ENCODE data around the gene GJC1. TPM values are rescaled to one million over a fixed set of nuclear protein-coding genes. Genes with fewer than 3 reads are reported as not detected.
A peak's percentile ranks its signal among the peaks of the same experiment; 100 is the strongest.

Gene GJC1
- total RNA-seq, 2 experiments from 2014 or later = not detected

DNA sequence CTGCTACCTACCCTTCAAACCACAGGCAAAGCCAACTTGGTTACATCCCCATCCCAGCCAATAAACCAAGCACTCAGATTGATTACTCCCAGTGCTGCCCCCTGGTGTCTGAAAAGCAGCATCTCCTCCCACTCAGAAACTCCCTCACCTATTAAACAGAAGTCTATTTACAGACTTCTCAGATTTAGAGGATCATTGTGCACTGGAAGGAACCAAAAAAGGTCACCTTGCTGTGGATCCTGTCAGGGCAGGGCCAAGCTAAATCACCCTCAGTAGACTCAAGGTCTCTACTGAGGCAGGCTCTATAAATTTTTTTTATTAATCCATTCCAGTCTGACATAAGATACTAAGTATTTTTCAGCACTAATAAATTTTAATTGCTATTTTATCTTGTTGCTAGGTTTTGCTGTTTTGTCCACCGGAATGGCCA, 35.2 kb upstream of the GJC1 start:
- no peaks in the 10 kb centered on the region for H3K9me3 ChIP-seq (ENCODE audit: control insufficient read depth in 1 of 2, insufficient read depth in 1 of 2, low read length in 2 of 2)
- Mint-ChIP-seq H3K4me1 (ENCODE audit: low read depth) (no peaks in the 10 kb centered on the region), H3K27ac (no peak overlapping the region), H3K4me3 (no peak overlapping the region), H3K9me3 (no peaks in the 10 kb centered on the region), H3K36me3 (ENCODE audit: low read depth) (peaks cover 91% of the 10 kb centered on the region), H3K27me3 (no peaks in the 10 kb centered on the region)
- DNase-seq (peak; percentile 44 to 88 (median 62)), ATAC-seq (ENCODE audit: poor library complexity) (peak; percentile 80)
- H3K27ac ChIP-seq (ENCODE audit: low read depth in 1 of 2, low read length in 2 of 2) = no peak overlapping the region
- H3K36me3 ChIP-seq (ENCODE audit: insufficient read depth, low read length) = peaks cover 86% of the 10 kb centered on the region
- no peak overlapping the region for H3K4me3 ChIP-seq (ENCODE audit: low read length)
- ChIA-PET CTCF (interaction anchor here (0.6 to 2.5 kb wide), 6 partner anchors 8 to 91 kb away, joined by 3 to 13 read pairs (median 4); no protein-coding TSS in a partner anchor), POLR2A (interaction anchor here (1.6 kb wide), 1 partner anchor 34 kb away, joined by 4 read pairs; the partner anchor contains the start of gene EFTUD2)
- TF ChIP-seq, protein P1, sequence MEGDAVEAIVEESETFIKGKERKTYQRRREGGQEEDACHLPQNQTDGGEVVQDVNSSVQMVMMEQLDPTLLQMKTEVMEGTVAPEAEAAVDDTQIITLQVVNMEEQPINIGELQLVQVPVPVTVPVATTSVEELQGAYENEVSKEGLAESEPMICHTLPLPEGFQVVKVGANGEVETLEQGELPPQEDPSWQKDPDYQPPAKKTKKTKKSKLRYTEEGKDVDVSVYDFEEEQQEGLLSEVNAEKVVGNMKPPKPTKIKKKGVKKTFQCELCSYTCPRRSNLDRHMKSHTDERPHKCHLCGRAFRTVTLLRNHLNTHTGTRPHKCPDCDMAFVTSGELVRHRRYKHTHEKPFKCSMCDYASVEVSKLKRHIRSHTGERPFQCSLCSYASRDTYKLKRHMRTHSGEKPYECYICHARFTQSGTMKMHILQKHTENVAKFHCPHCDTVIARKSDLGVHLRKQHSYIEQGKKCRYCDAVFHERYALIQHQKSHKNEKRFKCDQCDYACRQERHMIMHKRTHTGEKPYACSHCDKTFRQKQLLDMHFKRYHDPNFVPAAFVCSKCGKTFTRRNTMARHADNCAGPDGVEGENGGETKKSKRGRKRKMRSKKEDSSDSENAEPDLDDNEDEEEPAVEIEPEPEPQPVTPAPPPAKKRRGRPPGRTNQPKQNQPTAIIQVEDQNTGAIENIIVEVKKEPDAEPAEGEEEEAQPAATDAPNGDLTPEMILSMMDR (IDR thresholded peaks at IDR 0.05) = peak; percentile 85
- intact Hi-C loops (cut with DNase I, micrococcal nuclease) = loop anchor here (1.0 to 10.0 kb wide), 4 partner anchors 86 to 332 kb away; no protein-coding TSS in a partner anchor
- H3K27me3 ChIP-seq (ENCODE audit: control insufficient read depth in 1 of 2, insufficient read depth in 2 of 2, low read length in 2 of 2) = no peaks in the 10 kb centered on the region
- no peaks in the 10 kb centered on the region for H3K4me1 ChIP-seq (ENCODE audit: insufficient read depth, low read length)

DNA sequence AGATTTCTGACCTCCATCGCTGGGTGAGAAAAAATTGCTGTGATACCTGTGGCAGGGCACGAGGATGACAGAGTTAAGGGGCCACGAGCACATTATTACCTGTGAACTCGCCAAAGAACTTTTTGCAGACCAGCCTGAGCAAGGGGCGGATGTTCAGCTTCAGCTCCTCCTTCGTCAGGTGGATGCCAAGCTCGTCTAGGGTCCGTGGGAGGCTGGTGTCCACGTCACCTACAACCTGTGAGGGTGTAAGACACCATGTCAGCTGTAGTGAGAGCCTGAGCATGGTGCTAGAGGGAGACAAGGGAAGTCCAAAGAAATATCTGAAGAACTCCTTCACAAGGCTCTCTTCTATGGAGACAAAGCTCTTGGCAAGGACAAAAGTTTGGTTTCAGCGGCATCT, 34.7 kb upstream of the GJC1 start:
- DNase-seq = no peak
- Mint-ChIP-seq H3K4me1 (ENCODE audit: low read depth) (no peaks in the 10 kb centered on the region), H3K27me3 (no peaks in the 10 kb centered on the region), H3K27ac (no peak overlapping the region), H3K36me3 (ENCODE audit: low read depth) (peaks cover 91% of the 10 kb centered on the region), H3K4me3 (no peak overlapping the region), H3K9me3 (no peaks in the 10 kb centered on the region)
- H3K27me3 ChIP-seq (ENCODE audit: control insufficient read depth in 1 of 2, insufficient read depth in 2 of 2, low read length in 2 of 2) = no peaks in the 10 kb centered on the region
- H3K36me3 ChIP-seq (ENCODE audit: insufficient read depth, low read length) = peaks cover 86% of the 10 kb centered on the region
- H3K4me1 ChIP-seq (ENCODE audit: insufficient read depth, low read length) = no peaks in the 10 kb centered on the region
- intact Hi-C loops (cut with DNase I, micrococcal nuclease) = loop anchor here (1.0 to 10.0 kb wide), 4 partner anchors 86 to 332 kb away; no protein-coding TSS in a partner anchor
- TF ChIP-seq, protein P1 (IDR thresholded peaks at IDR 0.05) = no peak
- no peak overlapping the region for H3K27ac ChIP-seq (ENCODE audit: low read depth in 1 of 2, low read length in 2 of 2)
- no peak overlapping the region for H3K4me3 ChIP-seq (ENCODE audit: low read length)
- no peaks in the 10 kb centered on the region for H3K9me3 ChIP-seq (ENCODE audit: control insufficient read depth in 1 of 2, insufficient read depth in 1 of 2, low read length in 2 of 2)
- POLR2A ChIA-PET = no interaction called here
- ATAC-seq (ENCODE audit: poor library complexity) = no peak
- CTCF ChIA-PET = interaction anchor here (0.6 to 2.5 kb wide), 5 partner anchors 8 to 86 kb away, joined by 3 to 13 read pairs (median 4); no protein-coding TSS in a partner anchor

DNA sequence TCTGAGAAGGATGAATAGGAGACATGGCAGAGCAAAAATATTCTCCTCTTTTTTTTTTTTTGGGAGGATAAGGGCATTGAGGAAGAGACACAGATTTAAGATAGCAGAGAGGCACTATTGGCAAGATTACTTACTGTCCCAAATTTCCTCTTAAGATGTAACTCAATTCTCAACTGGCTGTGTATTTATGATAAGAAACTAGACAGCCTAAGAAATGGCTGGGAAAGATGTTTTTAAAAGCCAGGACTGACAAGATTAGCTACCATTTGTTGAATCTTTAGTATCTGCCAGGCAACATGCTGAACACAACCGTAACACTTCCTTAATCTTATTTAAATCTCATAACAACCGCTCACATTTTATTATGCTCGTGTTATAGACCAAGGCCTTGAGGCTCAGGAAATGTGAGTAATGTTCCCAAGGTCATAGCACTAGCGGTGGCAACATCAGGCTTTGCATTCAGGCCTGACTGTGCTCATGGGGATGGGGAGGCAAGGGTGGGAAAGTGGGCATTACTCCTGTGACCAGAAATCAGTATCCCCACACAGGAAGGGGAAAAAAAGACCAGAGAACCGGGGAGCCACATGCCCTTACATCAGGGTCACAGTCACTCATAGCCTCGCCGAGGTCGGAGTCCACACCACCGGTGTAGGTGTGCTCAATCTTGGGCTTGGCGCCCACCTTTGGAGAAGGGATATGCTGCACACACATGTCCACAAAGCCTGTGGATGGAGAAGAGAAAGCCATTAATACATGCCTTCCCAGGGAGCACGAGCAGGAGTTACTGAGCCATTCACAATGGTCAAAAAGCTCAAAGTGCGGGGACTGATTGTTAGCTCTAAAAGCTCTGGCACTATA, 33.2 kb upstream of the GJC1 start:
- intact Hi-C loops (cut with DNase I, micrococcal nuclease) = loop anchor here in 1 of 2 experiments (10.0 kb wide), 1 partner anchor 328 kb away; no protein-coding TSS in a partner anchor
- Mint-ChIP-seq H3K36me3 (ENCODE audit: low read depth) (peaks cover 91% of the 10 kb centered on the region), H3K27me3 (no peaks in the 10 kb centered on the region), H3K27ac (no peak overlapping the region), H3K4me3 (no peak overlapping the region), H3K4me1 (ENCODE audit: low read depth) (no peaks in the 10 kb centered on the region), H3K9me3 (no peaks in the 10 kb centered on the region)
- ChIA-PET CTCF (interaction anchor here (1.5 to 2.5 kb wide), 3 partner anchors 10 to 88 kb away, joined by 4 to 13 read pairs (median 8); no protein-coding TSS in a partner anchor), POLR2A (interaction anchor here (1.4 kb wide), 1 partner anchor 85 kb away, joined by 3 read pairs; no protein-coding TSS in a partner anchor)
- H3K27ac ChIP-seq (ENCODE audit: low read depth in 1 of 2, low read length in 2 of 2) = no peak overlapping the region
- TF ChIP-seq, protein P1 (IDR thresholded peaks at IDR 0.05) = no peak
- DNase-seq (no peak), ATAC-seq (ENCODE audit: poor library complexity) (no peak)
- H3K4me3 ChIP-seq (ENCODE audit: low read length) = no peak overlapping the region
- H3K27me3 ChIP-seq (ENCODE audit: control insufficient read depth in 1 of 2, insufficient read depth in 2 of 2, low read length in 2 of 2) = no peaks in the 10 kb centered on the region
- H3K9me3 ChIP-seq (ENCODE audit: control insufficient read depth in 1 of 2, insufficient read depth in 1 of 2, low read length in 2 of 2) = no peaks in the 10 kb centered on the region
- no peaks in the 10 kb centered on the region for H3K4me1 ChIP-seq (ENCODE audit: insufficient read depth, low read length)
- H3K36me3 ChIP-seq (ENCODE audit: insufficient read depth, low read length) = peaks cover 86% of the 10 kb centered on the region

Measured in CD4-positive, alpha-beta T cell (primary cell).